SK-N-SH treated with all-trans-retinoic acid at 6 μM for 48 hours (cell line): Measurements from ENCODE around the gene GRAMD1B.

Experiments
- ATAC-seq: fragments of 200-7000 bp; cut with Tn5 transposase; 3 replicates; pipeline ENCODE4 v1.9.1; 2020; ENCODE audit warnings: mild to moderate bottlenecking, moderate library complexity
- ARNTL ChIP-seq: fragments of 450-650 bp; formaldehyde crosslinking; IDR thresholded peaks from 2 replicates; pipeline ENCODE4 v1.5.0; 2020; ENCODE audit warnings: low read depth, mild to moderate bottlenecking, moderate library complexity, borderline replicate concordance
- BACH2 ChIP-seq: fragments of 250-450 bp; sonication (Bioruptor Pico); IDR thresholded peaks from 2 replicates; pipeline ENCODE4 v1.9.0; 2021; ENCODE audit warnings: mild to moderate bottlenecking, borderline replicate concordance
- CSDC2 ChIP-seq: fragments of 250-450 bp; sonication (Bioruptor Pico); IDR thresholded peaks from 2 replicates; pipeline ENCODE4 v1.5.0; 2020; ENCODE audit warnings: mild to moderate bottlenecking, moderate library complexity
- ESRRG ChIP-seq: fragments of 250-450 bp; sonication (Bioruptor Pico); IDR thresholded peaks from 2 replicates; pipeline ENCODE4 v1.6.1; 2021; ENCODE audit warnings: mild to moderate bottlenecking
- GLIS3 ChIP-seq: fragments of 250-450 bp; sonication (Bioruptor Pico); IDR thresholded peaks from 2 replicates; pipeline ENCODE4 v1.5.0; 2020; ENCODE audit warnings: mild to moderate bottlenecking, moderate library complexity
- ISL1 ChIP-seq: fragments of 250-450 bp; sonication (Bioruptor Pico); IDR thresholded peaks from 2 replicates; pipeline ENCODE4 v2.1.2; 2022; ENCODE audit warnings: mild to moderate bottlenecking, moderate library complexity
- OSR1 ChIP-seq: fragments of 250-450 bp; sonication (Bioruptor Pico); IDR thresholded peaks from 2 replicates; pipeline ENCODE4 v1.8.0; 2022; ENCODE audit warnings: moderate library complexity, mild to moderate bottlenecking, inconsistent platforms
- PPARA ChIP-seq: fragments of 250-450 bp; sonication (Bioruptor Pico); IDR thresholded peaks from 2 replicates; pipeline ENCODE4 v1.5.0; 2020; ENCODE audit warnings: mild to moderate bottlenecking, borderline replicate concordance
- SNAI2 ChIP-seq: fragments of 250-450 bp; sonication (Bioruptor Pico); IDR thresholded peaks from 2 replicates; pipeline ENCODE4 v1.5.0; 2020; ENCODE audit warnings: mild to moderate bottlenecking, moderate library complexity
- TCF4 ChIP-seq: fragments of 250-450 bp; sonication (Bioruptor Pico); IDR thresholded peaks from 2 replicates; pipeline ENCODE4 v1.8.0; 2021; ENCODE audit warnings: mild to moderate bottlenecking, moderate library complexity, borderline replicate concordance
- TOX ChIP-seq: fragments of 250-450 bp; sonication (Bioruptor Pico); IDR thresholded peaks from 2 replicates; pipeline ENCODE4 v1.8.0; 2021; ENCODE audit warnings: mild to moderate bottlenecking, moderate library complexity, borderline replicate concordance
- ZC3H10 ChIP-seq: fragments of 250-450 bp; sonication (Bioruptor Pico); IDR thresholded peaks from 2 replicates; pipeline ENCODE4 v1.5.1; 2021; ENCODE audit warnings: mild to moderate bottlenecking, moderate library complexity
- ZFP3 ChIP-seq: fragments of 250-450 bp; sonication (Bioruptor Pico); IDR thresholded peaks from 2 replicates; pipeline ENCODE4 v1.5.0; 2020; ENCODE audit warnings: mild to moderate bottlenecking, moderate library complexity
- ZFP30 ChIP-seq: fragments of 450-650 bp; formaldehyde crosslinking; IDR thresholded peaks from 2 replicates; pipeline ENCODE4 v1.5.0; 2022; ENCODE audit warnings: mild to moderate bottlenecking, moderate library complexity
- ZNF70 ChIP-seq: fragments of 450-650 bp; formaldehyde crosslinking; IDR thresholded peaks from 2 replicates; pipeline ENCODE4 v1.5.0; 2020; ENCODE audit warnings: mild to moderate bottlenecking, moderate library complexity
- TF ChIP-seq, protein P1 (sequence below): fragments of 250-450 bp; sonication (Bioruptor Pico); IDR thresholded peaks from 2 replicates; pipeline ENCODE4 v1.5.1; 2020; ENCODE audit warnings: low read depth, mild to moderate bottlenecking, moderate library complexity
- TF ChIP-seq, protein P2 (sequence below): fragments of 250-450 bp; sonication (Bioruptor Pico); IDR thresholded peaks from 2 replicates; pipeline ENCODE4 v1.8.0; 2021; ENCODE audit warnings: low read depth, mild to moderate bottlenecking, moderate library complexity, borderline replicate concordance
- TF ChIP-seq, protein P3 (sequence below): fragments of 250-450 bp; sonication (Bioruptor Pico); IDR thresholded peaks from 2 replicates; pipeline ENCODE4 v1.5.1; 2021; ENCODE audit warnings: mild to moderate bottlenecking, moderate library complexity
- TF ChIP-seq, protein P4 (sequence below): fragments of 250-450 bp; sonication (Bioruptor Pico); IDR thresholded peaks from 2 replicates; pipeline ENCODE4 v1.5.0; 2020; ENCODE audit warnings: mild to moderate bottlenecking, moderate library complexity

GRAMD1B gene

DNA sequence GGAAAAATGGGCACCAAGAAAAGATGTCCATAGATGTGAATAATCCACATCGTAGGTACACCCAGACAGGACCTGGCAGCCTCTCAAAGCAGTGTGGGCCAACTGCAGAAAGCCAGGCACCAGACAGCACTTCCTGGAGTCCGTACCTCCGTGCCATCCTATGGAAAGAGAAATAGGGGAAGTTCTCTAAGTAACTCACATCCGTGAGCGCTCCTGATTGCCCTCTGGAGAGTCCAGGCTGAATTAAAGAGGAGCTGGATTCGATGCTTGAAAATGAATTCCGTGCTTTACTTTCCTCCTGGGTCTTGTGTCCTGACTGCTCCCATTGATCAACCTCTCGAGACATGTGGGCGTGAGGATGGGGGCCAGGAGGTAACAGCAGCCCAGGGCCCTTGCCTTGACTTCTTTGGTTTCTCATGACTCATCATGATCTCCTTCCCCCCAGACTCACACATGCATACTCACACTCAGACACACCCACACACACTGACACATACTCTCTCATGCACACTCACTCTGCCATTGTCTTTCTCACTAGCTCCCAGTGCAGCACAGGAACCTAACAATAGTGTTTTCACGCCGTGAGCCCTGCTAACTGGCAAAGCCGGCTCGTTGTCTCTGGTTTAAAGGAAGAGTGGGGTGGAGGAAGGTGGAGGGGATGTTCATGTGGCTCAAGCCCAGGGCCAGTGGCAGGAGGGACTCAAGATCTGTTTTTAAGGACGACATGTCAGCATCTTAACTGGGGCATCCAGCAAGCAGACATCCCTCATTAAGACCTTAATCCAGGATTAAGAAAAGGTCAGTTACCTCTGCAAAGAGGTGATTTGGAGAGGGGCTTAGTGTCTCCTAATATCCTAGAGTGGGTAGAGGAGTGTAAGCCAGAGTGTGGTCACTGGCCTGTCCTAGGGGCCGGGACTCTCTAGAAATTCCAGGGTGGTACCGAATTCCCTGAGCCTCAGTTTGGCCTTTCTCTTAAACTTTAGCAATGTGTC is 120.2 kb downstream of the GRAMD1B start:
- no peak for ATAC-seq
- TF ChIP-seq ZC3H10 (no peak), PPARA (CRISPR knock-in tag) (no peak), ZNF70 (no peak), ARNTL (CRISPR knock-in tag) (no peak), ISL1 (CRISPR knock-in tag) (no peak), BACH2 (no peak), GLIS3 (CRISPR knock-in tag) (no peak), SNAI2 (CRISPR knock-in tag) (no peak), TOX (CRISPR knock-in tag) (no peak), CSDC2 (CRISPR knock-in tag) (no peak), ESRRG (CRISPR knock-in tag) (no peak), TCF4 (no peak)
- TF ChIP-seq, protein P1, sequence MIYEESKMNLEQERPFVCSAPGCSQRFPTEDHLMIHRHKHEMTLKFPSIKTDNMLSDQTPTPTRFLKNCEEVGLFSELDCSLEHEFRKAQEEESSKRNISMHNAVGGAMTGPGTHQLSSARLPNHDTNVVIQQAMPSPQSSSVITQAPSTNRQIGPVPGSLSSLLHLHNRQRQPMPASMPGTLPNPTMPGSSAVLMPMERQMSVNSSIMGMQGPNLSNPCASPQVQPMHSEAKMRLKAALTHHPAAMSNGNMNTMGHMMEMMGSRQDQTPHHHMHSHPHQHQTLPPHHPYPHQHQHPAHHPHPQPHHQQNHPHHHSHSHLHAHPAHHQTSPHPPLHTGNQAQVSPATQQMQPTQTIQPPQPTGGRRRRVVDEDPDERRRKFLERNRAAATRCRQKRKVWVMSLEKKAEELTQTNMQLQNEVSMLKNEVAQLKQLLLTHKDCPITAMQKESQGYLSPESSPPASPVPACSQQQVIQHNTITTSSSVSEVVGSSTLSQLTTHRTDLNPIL (CRISPR knock-in tag), result no peak
- TF ChIP-seq, protein P2, sequence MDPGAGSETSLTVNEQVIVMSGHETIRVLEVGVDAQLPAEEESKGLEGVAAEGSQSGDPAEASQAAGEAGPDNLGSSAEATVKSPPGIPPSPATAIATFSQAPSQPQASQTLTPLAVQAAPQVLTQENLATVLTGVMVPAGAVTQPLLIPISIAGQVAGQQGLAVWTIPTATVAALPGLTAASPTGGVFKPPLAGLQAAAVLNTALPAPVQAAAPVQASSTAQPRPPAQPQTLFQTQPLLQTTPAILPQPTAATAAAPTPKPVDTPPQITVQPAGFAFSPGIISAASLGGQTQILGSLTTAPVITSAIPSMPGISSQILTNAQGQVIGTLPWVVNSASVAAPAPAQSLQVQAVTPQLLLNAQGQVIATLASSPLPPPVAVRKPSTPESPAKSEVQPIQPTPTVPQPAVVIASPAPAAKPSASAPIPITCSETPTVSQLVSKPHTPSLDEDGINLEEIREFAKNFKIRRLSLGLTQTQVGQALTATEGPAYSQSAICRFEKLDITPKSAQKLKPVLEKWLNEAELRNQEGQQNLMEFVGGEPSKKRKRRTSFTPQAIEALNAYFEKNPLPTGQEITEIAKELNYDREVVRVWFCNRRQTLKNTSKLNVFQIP, result no peak
- TF ChIP-seq, protein P3, sequence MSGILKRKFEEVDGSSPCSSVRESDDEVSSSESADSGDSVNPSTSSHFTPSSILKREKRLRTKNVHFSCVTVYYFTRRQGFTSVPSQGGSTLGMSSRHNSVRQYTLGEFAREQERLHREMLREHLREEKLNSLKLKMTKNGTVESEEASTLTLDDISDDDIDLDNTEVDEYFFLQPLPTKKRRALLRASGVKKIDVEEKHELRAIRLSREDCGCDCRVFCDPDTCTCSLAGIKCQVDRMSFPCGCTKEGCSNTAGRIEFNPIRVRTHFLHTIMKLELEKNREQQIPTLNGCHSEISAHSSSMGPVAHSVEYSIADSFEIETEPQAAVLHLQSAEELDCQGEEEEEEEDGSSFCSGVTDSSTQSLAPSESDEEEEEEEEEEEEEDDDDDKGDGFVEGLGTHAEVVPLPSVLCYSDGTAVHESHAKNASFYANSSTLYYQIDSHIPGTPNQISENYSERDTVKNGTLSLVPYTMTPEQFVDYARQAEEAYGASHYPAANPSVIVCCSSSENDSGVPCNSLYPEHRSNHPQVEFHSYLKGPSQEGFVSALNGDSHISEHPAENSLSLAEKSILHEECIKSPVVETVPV (CRISPR knock-in tag), result no peak

DNA sequence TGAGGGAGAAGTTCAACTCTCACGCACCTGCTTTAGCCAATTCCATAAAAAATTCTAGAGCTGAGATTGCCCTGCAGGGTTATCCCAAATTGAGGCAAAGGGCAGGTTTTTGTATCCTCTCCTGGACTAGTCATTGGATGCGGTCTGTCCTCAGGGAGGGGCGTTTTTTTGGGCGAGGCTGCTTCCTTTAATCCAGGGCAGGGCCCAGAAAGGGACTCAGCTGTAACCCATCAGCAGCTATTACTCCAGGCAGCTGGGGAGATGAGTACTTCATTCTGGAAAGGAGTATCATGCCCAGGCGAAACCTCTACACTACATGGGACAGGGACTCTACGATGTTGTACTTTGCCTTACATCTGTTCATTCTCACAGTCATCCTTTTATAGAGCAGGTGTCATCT is 121.0 kb downstream of the GRAMD1B start:
- TF ChIP-seq ZFP30 (no peak), TOX (CRISPR knock-in tag) (no peak), ZFP3 (CRISPR knock-in tag) (no peak), BACH2 (no peak), ARNTL (CRISPR knock-in tag) (no peak), SNAI2 (CRISPR knock-in tag) (no peak), ZNF70 (no peak), OSR1 (CRISPR knock-in tag) (no peak)
- TF ChIP-seq, protein P3 (CRISPR knock-in tag), result no peak
- TF ChIP-seq, protein P2, result no peak
- ATAC-seq, result no peak

DNA sequence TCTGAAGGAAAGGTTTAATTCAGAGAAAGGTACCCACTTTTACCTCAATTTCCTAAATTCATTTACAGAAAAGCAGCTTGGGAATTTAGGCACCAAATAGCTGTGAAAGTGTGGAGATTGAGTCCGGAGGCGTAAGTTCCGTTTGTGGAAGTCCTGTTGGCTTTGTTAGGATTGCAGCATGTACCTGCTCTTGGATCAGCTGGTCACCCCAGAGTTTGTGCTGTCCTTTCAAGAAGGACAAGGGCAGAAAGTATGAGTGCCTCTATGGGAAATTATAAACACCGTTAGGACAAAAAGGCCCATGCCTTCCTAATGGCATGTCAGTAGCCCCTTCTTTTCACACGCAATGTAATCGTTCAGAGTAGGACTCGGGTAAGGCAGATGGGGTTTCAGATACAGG is 126.6 kb downstream of the GRAMD1B start:
- TF ChIP-seq SNAI2 (CRISPR knock-in tag) (no peak), ESRRG (CRISPR knock-in tag) (no peak), ZFP30 (no peak), ARNTL (CRISPR knock-in tag) (no peak), ZC3H10 (no peak)
- TF ChIP-seq, protein P1 (CRISPR knock-in tag), result no peak
- TF ChIP-seq, protein P4, sequence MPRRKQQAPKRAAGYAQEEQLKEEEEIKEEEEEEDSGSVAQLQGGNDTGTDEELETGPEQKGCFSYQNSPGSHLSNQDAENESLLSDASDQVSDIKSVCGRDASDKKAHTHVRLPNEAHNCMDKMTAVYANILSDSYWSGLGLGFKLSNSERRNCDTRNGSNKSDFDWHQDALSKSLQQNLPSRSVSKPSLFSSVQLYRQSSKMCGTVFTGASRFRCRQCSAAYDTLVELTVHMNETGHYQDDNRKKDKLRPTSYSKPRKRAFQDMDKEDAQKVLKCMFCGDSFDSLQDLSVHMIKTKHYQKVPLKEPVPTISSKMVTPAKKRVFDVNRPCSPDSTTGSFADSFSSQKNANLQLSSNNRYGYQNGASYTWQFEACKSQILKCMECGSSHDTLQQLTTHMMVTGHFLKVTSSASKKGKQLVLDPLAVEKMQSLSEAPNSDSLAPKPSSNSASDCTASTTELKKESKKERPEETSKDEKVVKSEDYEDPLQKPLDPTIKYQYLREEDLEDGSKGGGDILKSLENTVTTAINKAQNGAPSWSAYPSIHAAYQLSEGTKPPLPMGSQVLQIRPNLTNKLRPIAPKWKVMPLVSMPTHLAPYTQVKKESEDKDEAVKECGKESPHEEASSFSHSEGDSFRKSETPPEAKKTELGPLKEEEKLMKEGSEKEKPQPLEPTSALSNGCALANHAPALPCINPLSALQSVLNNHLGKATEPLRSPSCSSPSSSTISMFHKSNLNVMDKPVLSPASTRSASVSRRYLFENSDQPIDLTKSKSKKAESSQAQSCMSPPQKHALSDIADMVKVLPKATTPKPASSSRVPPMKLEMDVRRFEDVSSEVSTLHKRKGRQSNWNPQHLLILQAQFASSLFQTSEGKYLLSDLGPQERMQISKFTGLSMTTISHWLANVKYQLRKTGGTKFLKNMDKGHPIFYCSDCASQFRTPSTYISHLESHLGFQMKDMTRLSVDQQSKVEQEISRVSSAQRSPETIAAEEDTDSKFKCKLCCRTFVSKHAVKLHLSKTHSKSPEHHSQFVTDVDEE (CRISPR knock-in tag), result no peak
- TF ChIP-seq, all 23 proteins: peak for 0
- ATAC-seq, result no peak
